BLaER1 treated with 17β-estradiol and CSF1 and Interleukin-3, amounts not matched to agents 10 nM and 100 nM (cell line): ENCODE results near the gene NSD2.
A peak's percentile ranks its signal among the peaks of the same experiment; 100 is the strongest.

Source experiments
- H3K27ac ChIP-seq, 11 experiments: shearing (Covaris generic); formaldehyde crosslinking; 2 replicates each; pipeline ENCODE4 v1.8.1; 2022
- H3K27me3 ChIP-seq, 11 experiments: shearing (Covaris generic); formaldehyde crosslinking; 2 replicates each; pipeline ENCODE4 v1.8.1; 2022
- H3K36me3 ChIP-seq, 11 experiments: shearing (Covaris generic); formaldehyde crosslinking; 2 replicates each; pipeline ENCODE4 v1.8.1; 2022
- H3K4me1 ChIP-seq, 10 experiments: shearing (Covaris generic); formaldehyde crosslinking; 2 replicates each; pipeline ENCODE4 v1.8.1; 2022
- H3K4me2 ChIP-seq, 11 experiments: shearing (Covaris generic); formaldehyde crosslinking; 2 replicates each; pipeline ENCODE4 v1.8.1; 2022
- H3K4me3 ChIP-seq, 10 experiments: shearing (Covaris generic); formaldehyde crosslinking; 2 replicates each; pipeline ENCODE4 v1.8.1; 2022
- H3K9ac ChIP-seq, 11 experiments: shearing (Covaris generic); formaldehyde crosslinking; 2 replicates each; pipeline ENCODE4 v1.8.1; 2022
- H3K9me3 ChIP-seq, 11 experiments: shearing (Covaris generic); formaldehyde crosslinking; replicated peaks in 1 of 11; 2 replicates each; pipeline ENCODE4 v1.8.1; 2022
- H4K20me1 ChIP-seq, 11 experiments: shearing (Covaris generic); formaldehyde crosslinking; 2 replicates each; pipeline ENCODE4 v1.8.1; 2022
- Cebpa-rat ChIP-seq, 11 experiments: shearing (Covaris generic); IDR thresholded peaks; 2 replicates each; pipeline ENCODE4 v1.8.1; 2022

Gene NSD2

GRCh38 chr4:1873291-1873690, 2.1 kb downstream of the NSD2 start:
- TF ChIP-seq Cebpa-rat (IDR thresholded peaks at IDR 0.05) = no peak
- peaks cover 0 to 56% (median 50%) of the 10 kb centered on the region in 11 experiments; a peak in 21 of 22 replicates for H4K20me1 ChIP-seq
- peak overlapping the region; percentile 70 to 97 (median 92) for H3K4me2 ChIP-seq
- peaks cover 26 to 58% (median 42%) of the 10 kb centered on the region in 10 experiments for H3K4me1 ChIP-seq
- H3K27me3 ChIP-seq = no peaks in the 10 kb centered on the region
- peak overlapping the region in 9 of 11 experiments; percentile 93 to 99 (median 97); a peak in 15 of 22 replicates for H3K9ac ChIP-seq
- no peaks in the 10 kb centered on the region for H3K9me3 ChIP-seq
- H3K36me3 ChIP-seq = peaks cover 0 to 12% (median 8%) of the 10 kb centered on the region in 11 experiments; a peak in 8 of 22 replicates
- peak overlapping the region in 5 of 10 experiments; percentile 89 to 97 (median 96); a peak in 8 of 20 replicates for H3K4me3 ChIP-seq
- H3K27ac ChIP-seq = peak overlapping the region in 8 of 11 experiments; percentile 83 to 100 (median 95); a peak in 13 of 22 replicates

GRCh38 chr4:1873776-1874175, 2.6 kb downstream of the NSD2 start:
- H3K27me3 ChIP-seq = no peaks in the 10 kb centered on the region
- peak overlapping the region in 2 of 11 experiments; percentile 93 to 97; a peak in 2 of 22 replicates for H3K9ac ChIP-seq
- no peak for TF ChIP-seq Cebpa-rat (IDR thresholded peaks at IDR 0.05)
- H4K20me1 ChIP-seq = peaks cover 4 to 60% (median 55%) of the 10 kb centered on the region in 11 experiments; a peak in 21 of 22 replicates
- H3K36me3 ChIP-seq = peaks cover 0 to 14% (median 8%) of the 10 kb centered on the region in 11 experiments; a peak in 8 of 22 replicates
- peak overlapping the region in 2 of 11 experiments; percentile 93 to 96; a peak in 1 of 22 replicates for H3K27ac ChIP-seq
- no peak overlapping the region for H3K4me3 ChIP-seq
- H3K9me3 ChIP-seq = no peaks in the 10 kb centered on the region
- H3K4me1 ChIP-seq = peaks cover 26 to 59% (median 45%) of the 10 kb centered on the region in 10 experiments
- peak overlapping the region; percentile 70 to 97 (median 92); a peak in 21 of 22 replicates for H3K4me2 ChIP-seq

GRCh38 chr4:1874201-1874600, 3.0 kb downstream of the NSD2 start:
- Histone ChIP-seq H3K4me1 (peaks cover 26 to 62% (median 49%) of the 10 kb centered on the region in 10 experiments), H3K9ac (0 out of 22 replicates have a peak overlapping the region, but pooled peaks of 1 of the 11 experiments have one; percentile 93), H3K36me3 (peaks cover 0 to 15% (median 8%) of the 10 kb centered on the region in 11 experiments; a peak in 8 of 22 replicates), H3K27ac (no peak overlapping the region; a peak in 1 of 22 replicates), H4K20me1 (peaks cover 6 to 65% (median 59%) of the 10 kb centered on the region in 11 experiments; a peak in 21 of 22 replicates), H3K27me3 (no peaks in the 10 kb centered on the region), H3K9me3 (no peaks in the 10 kb centered on the region), H3K4me3 (no peak overlapping the region), H3K4me2 (peak overlapping the region; percentile 70 to 97 (median 92); a peak in 17 of 22 replicates)
- no peak for TF ChIP-seq Cebpa-rat (IDR thresholded peaks at IDR 0.05)

GRCh38 chr4:1879485-1879884, 8.3 kb downstream of the NSD2 start:
- Histone ChIP-seq H3K27ac (peak overlapping the region in 1 of 11 experiments; percentile 15; a peak in 2 of 22 replicates), H3K4me2 (peak overlapping the region; percentile 3 to 53 (median 27); a peak in 15 of 22 replicates), H3K27me3 (no peaks in the 10 kb centered on the region), H3K4me1 (peaks cover 0 to 49% (median 37%) of the 10 kb centered on the region in 10 experiments; a peak in 19 of 20 replicates), H3K9me3 (no peaks in the 10 kb centered on the region), H3K4me3 (no peak overlapping the region), H3K36me3 (peaks cover 0 to 40% (median 22%) of the 10 kb centered on the region in 11 experiments; a peak in 11 of 22 replicates), H3K9ac (no peak overlapping the region), H4K20me1 (peaks cover 26 to 100% (median 98%) of the 10 kb centered on the region in 11 experiments; a peak in 21 of 22 replicates)
- TF ChIP-seq Cebpa-rat (IDR thresholded peaks at IDR 0.05) = no peak

GRCh38 chr4:1880332-1880731, 9.1 kb downstream of the NSD2 start:
- Histone ChIP-seq H3K4me3 (no peak overlapping the region), H3K4me2 (peak overlapping the region in 5 of 11 experiments; percentile 2 to 43 (median 17); a peak in 1 of 22 replicates), H3K9ac (no peak overlapping the region), H3K4me1 (peaks cover 0 to 49% (median 38%) of the 10 kb centered on the region in 10 experiments; a peak in 18 of 20 replicates), H3K27ac (peak overlapping the region in 1 of 11 experiments; percentile 15; a peak in 1 of 22 replicates), H4K20me1 (peaks cover 26 to 100% (median 98%) of the 10 kb centered on the region in 11 experiments; a peak in 21 of 22 replicates), H3K9me3 (peaks cover 0 to under 1% (median 0%) of the 10 kb centered on the region in 11 experiments; a peak in 1 of 22 replicates), H3K27me3 (no peaks in the 10 kb centered on the region), H3K36me3 (peaks cover 0 to 40% (median 21%) of the 10 kb centered on the region in 11 experiments; a peak in 12 of 22 replicates)
- no peak for TF ChIP-seq Cebpa-rat (IDR thresholded peaks at IDR 0.05)

- no peak for TF ChIP-seq Cebpa-rat (IDR thresholded peaks at IDR 0.05)
- no peak overlapping the region for H3K9ac ChIP-seq
- no peak overlapping the region for H3K4me2 ChIP-seq
- H4K20me1 ChIP-seq = peaks cover 33 to 100% (median 98%) of the 10 kb centered on the region in 11 experiments; a peak in 21 of 22 replicates
- H3K36me3 ChIP-seq = peaks cover 0 to 37% (median 16%) of the 10 kb centered on the region in 11 experiments; a peak in 14 of 22 replicates
- H3K9me3 ChIP-seq = peaks cover 0 to 18% (median 0%) of the 10 kb centered on the region in 11 experiments; a peak in 10 of 22 replicates
- H3K4me3 ChIP-seq = no peak overlapping the region
- peaks cover 8 to 57% (median 42%) of the 10 kb centered on the region in 10 experiments for H3K4me1 ChIP-seq
- H3K27ac ChIP-seq = peak overlapping the region in 1 of 11 experiments; percentile 21; a peak in 1 of 22 replicates
- H3K27me3 ChIP-seq = no peaks in the 10 kb centered on the region
These were observed 11.7 kb downstream of the NSD2 start for GRCh38 chr4:1882850-1883271.

GRCh38 chr4:1883583-1883982, 12.4 kb downstream of the NSD2 start:
- no peak overlapping the region for H3K4me3 ChIP-seq
- H3K36me3 ChIP-seq = peaks cover 0 to 42% (median 13%) of the 10 kb centered on the region in 11 experiments; a peak in 14 of 22 replicates
- no peak overlapping the region for H3K4me2 ChIP-seq
- H3K4me1 ChIP-seq = peaks cover 15 to 56% (median 43%) of the 10 kb centered on the region in 10 experiments
- peaks cover 0 to 18% (median 2%) of the 10 kb centered on the region in 11 experiments; a peak in 10 of 22 replicates for H3K9me3 ChIP-seq
- no peak overlapping the region for H3K9ac ChIP-seq
- TF ChIP-seq Cebpa-rat (IDR thresholded peaks at IDR 0.05) = no peak
- H3K27me3 ChIP-seq = no peaks in the 10 kb centered on the region
- H4K20me1 ChIP-seq = peaks cover 34 to 100% (median 100%) of the 10 kb centered on the region in 11 experiments; a peak in 21 of 22 replicates
- no peak overlapping the region; a peak in 1 of 22 replicates for H3K27ac ChIP-seq

GRCh38 chr4:1885414-1885813, 14.2 kb downstream of the NSD2 start:
- Histone ChIP-seq H3K36me3 (peaks cover 0 to 55% (median 22%) of the 10 kb centered on the region in 11 experiments; a peak in 15 of 22 replicates), H3K4me2 (peak overlapping the region in 1 of 11 experiments; percentile 4; a peak in 2 of 22 replicates), H3K27me3 (no peaks in the 10 kb centered on the region), H3K9ac (no peak overlapping the region), H3K27ac (no peak overlapping the region), H4K20me1 (peaks cover 26 to 100% (median 100%) of the 10 kb centered on the region in 11 experiments; a peak in 20 of 22 replicates), H3K4me1 (peaks cover 15 to 43% (median 37%) of the 10 kb centered on the region in 10 experiments; a peak in 19 of 20 replicates), H3K9me3 (peaks cover 0 to 18% (median 7%) of the 10 kb centered on the region in 11 experiments; a peak in 11 of 22 replicates), H3K4me3 (no peak overlapping the region)
- TF ChIP-seq Cebpa-rat (IDR thresholded peaks at IDR 0.05) = no peak
